Erythroblast (primary cell): ENCODE measurements around the gene ARID4B.
A peak's percentile ranks its signal among the peaks of the same experiment; 100 is the strongest.

Experiments
- GATA1 ChIP-seq: IDR thresholded peaks from 2 replicates; pipeline ENCODE4 v1.6.1; 2011; ENCODE audit warnings: low read depth, mild to moderate bottlenecking, control low read depth, low read length, moderate library complexity
- POLR2A ChIP-seq: IDR thresholded peaks from 2 replicates; pipeline ENCODE4 v1.6.1; 2011; ENCODE audit warnings: mild to moderate bottlenecking, low read length

DNA sequence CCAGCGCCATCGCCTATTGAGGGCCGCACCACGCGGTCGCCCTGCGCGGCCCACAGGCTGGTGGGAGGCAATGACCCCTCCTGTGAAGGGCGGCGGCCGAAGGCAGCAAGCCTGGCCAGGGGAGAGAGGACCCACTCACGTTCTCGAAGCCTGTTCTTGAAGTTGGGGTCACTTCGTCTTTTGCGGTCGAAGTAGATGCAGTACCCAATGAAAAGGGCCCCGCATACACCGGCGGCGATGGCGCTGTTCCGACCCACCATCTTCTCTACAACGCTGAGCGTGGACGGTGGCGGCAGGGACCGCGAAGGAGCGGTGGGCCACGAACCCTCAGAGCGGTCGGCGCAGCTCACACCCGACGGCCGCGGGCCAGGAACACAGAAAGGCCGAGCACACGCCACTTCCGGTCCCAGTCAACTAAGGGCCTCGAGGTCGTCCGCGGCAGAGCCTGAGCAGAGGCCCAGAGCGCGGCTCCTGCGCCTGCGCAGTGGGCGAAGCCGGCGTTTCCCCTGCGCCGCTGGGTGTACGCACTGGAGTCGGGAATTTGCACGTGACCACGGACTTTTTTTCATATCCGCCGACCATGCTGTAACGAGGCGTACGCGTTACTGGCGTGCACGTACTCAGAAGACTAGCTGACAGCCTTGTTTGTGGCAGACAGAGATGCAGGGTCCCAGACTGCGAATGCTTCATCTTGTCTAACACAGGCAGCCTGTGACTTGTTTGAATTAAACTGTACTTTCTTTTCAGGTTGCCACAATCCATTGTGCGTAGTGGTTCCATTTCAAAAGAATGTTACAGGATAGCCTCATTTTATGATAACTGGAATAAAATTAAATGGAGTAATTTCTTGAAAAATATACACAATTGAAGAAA lies 199.3 kb downstream of the ARID4B start, which contains the start of gene TOMM20:
- TF ChIP-seq POLR2A (peak; percentile 93), GATA1 (no peak)
